H1 (cell line): Measurements from ENCODE around the gene HS3ST1. TPM values are rescaled to one million over a fixed set of nuclear protein-coding genes. Genes with fewer than 3 reads are reported as not detected.

ENCODE experiments used
- CTCF ChIA-PET: fragments of 300-600 bp; sonication (Branson Sonifier 250); formaldehyde crosslinking; loops from one replicate; lab custom pipeline; 2021; ENCODE audit not compliant: partially characterized antibody; lab: Charles Lee
- POLR2A ChIA-PET: fragments of 300-600 bp; sonication (Branson Sonifier 250); formaldehyde crosslinking; loops from one replicate; lab custom pipeline; 2021; ENCODE audit warnings: inconsistent platforms; ENCODE audit not compliant: partially characterized antibody; lab: Charles Lee
- DNase-seq, 2 experiments: peaks; one replicate each; pipeline versions ENCODE4 v3.0.0 to v3.0.0-alpha.2; 2010 to 2022; ENCODE audit warnings: low spot score in 2 of 2, low read depth in 1 of 2, mixed read lengths in 1 of 2
- FAIRE-seq: peaks from 2 replicates; lab custom pipeline; 2011; peaks lifted over from hg19 to GRCh38; lab: Jason Lieb, UNC
- H2AFZ ChIP-seq: 2 replicates; pipeline ENCODE4 v1.8.1; 2012; ENCODE audit warnings: low read length, inconsistent platforms
- H2AK5ac ChIP-seq: 2 replicates; pipeline ENCODE4 v1.6.1; 2013; ENCODE audit warnings: low read depth, low read length
- H2BK120ac ChIP-seq: replicated peaks from 2 replicates; pipeline ENCODE3; 2013; ENCODE audit warnings: low read depth, low read length, inconsistent platforms
- H2BK12ac ChIP-seq: 2 replicates; pipeline ENCODE4 v1.6.1; 2013; ENCODE audit warnings: low read depth, low read length
- H2BK15ac ChIP-seq: 2 replicates; pipeline ENCODE4 v1.6.1; 2013; ENCODE audit warnings: low read length
- H2BK20ac ChIP-seq: 2 replicates; pipeline ENCODE4 v1.6.1; 2013; ENCODE audit warnings: low read length
- H2BK5ac ChIP-seq: 2 replicates; pipeline ENCODE4 v1.6.1; 2013; ENCODE audit warnings: low read depth, low read length
- H3K14ac ChIP-seq: 2 replicates; pipeline ENCODE4 v1.6.1; 2013; ENCODE audit warnings: inconsistent platforms; ENCODE audit not compliant: insufficient read length
- H3K18ac ChIP-seq: 2 replicates; pipeline ENCODE4 v1.6.1; 2013; ENCODE audit warnings: low read length; ENCODE audit errors: extremely low read depth
- H3K23ac ChIP-seq: 2 replicates; pipeline ENCODE4 v1.6.1; 2013; ENCODE audit warnings: inconsistent platforms; ENCODE audit not compliant: insufficient read length
- H3K23me2 ChIP-seq: 2 replicates; pipeline ENCODE4 v1.6.1; 2013; ENCODE audit warnings: low read depth, low read length
- H3K27ac ChIP-seq: 2 replicates; pipeline ENCODE4 v1.6.1; 2011; ENCODE audit warnings: low read depth, low read length, inconsistent platforms
- H3K27me3 ChIP-seq, 4 experiments: replicated peaks in 1 of 4; 1 replicate in 1 of 4; 2 replicates in 3 of 4; pipeline versions ENCODE4 v1.6.1 to v1.8.1; 2011 to 2013; ENCODE audit warnings: low read length in 3 of 4, mild to moderate bottlenecking in 3 of 4, inconsistent platforms in 2 of 4, mixed read lengths in 2 of 4, moderate library complexity in 1 of 4; ENCODE audit not compliant: control insufficient read depth in 3 of 4, insufficient read depth in 3 of 4; ENCODE audit errors: extremely low read depth in 1 of 4
- H3K36me3 ChIP-seq, 4 experiments: 2 replicates each; pipeline versions ENCODE4 v1.6.1 to v1.8.1; 2011 to 2013; ENCODE audit warnings: mild to moderate bottlenecking in 4 of 4, low read length in 3 of 4, moderate library complexity in 2 of 4, control low read depth in 1 of 4, inconsistent platforms in 1 of 4; ENCODE audit not compliant: insufficient read depth in 4 of 4, control insufficient read depth in 2 of 4
- H3K4ac ChIP-seq: replicated peaks from 2 replicates; pipeline ENCODE3; 2013; ENCODE audit warnings: low read length, low read depth, mixed read lengths, inconsistent platforms; ENCODE audit not compliant: insufficient read length
- H3K4me1 ChIP-seq, 4 experiments: replicated peaks in 1 of 4; 1 replicate in 1 of 4; 2 replicates in 3 of 4; pipeline versions ENCODE4 v1.6.1 to v1.8.1; 2011 to 2013; ENCODE audit warnings: low read length in 3 of 4, inconsistent platforms in 2 of 4, mixed read lengths in 1 of 4; ENCODE audit not compliant: insufficient read depth in 4 of 4, control insufficient read depth in 3 of 4
- H3K4me2 ChIP-seq, 2 experiments: 2 replicates each; pipeline versions ENCODE4 v1.6.1 to v1.8.1; 2011 to 2013; ENCODE audit warnings: low read depth in 2 of 2, low read length in 2 of 2, control low read depth in 1 of 2, inconsistent platforms in 1 of 2, mild to moderate bottlenecking in 1 of 2; ENCODE audit not compliant: insufficient read depth in 1 of 2
- H3K4me3 ChIP-seq, 4 experiments: fragments of 200-600, 300-600 bp in 1 of 4; sonication (generic), shearing (Covaris generic), sonication (Bioruptor Twin) in 1 of 4; 2 replicates each; pipeline versions ENCODE4 v1.5.1 to v1.8.1; 2011 to 2016; ENCODE audit warnings: low read length in 4 of 4, low read depth in 3 of 4, control low read depth in 2 of 4, inconsistent platforms in 2 of 4, mild to moderate bottlenecking in 2 of 4, mixed read lengths in 1 of 4, moderate library complexity in 1 of 4; ENCODE audit not compliant: insufficient read depth in 2 of 4; ENCODE audit errors: extremely low read depth in 1 of 4
- H3K56ac ChIP-seq: replicated peaks from 2 replicates; pipeline ENCODE3; 2013; ENCODE audit warnings: low read depth, mild to moderate bottlenecking, mixed read lengths, low read length, inconsistent platforms; ENCODE audit not compliant: insufficient read length
- H3K79me1 ChIP-seq: 2 replicates; pipeline ENCODE4 v1.6.1; 2013; ENCODE audit warnings: low read depth, low read length, control low read depth
- H3K79me2 ChIP-seq, 2 experiments: 2 replicates each; pipeline versions ENCODE4 v1.6.1 to v1.8.1; 2012 to 2013; ENCODE audit warnings: low read length in 2 of 2, mild to moderate bottlenecking in 2 of 2, inconsistent platforms in 1 of 2; ENCODE audit not compliant: insufficient read depth in 2 of 2, control insufficient read depth in 1 of 2
- H3K9ac ChIP-seq, 4 experiments: replicated peaks in 1 of 4; 1 replicate in 1 of 4; 2 replicates in 3 of 4; pipeline versions ENCODE4 v1.6.1 to v1.8.1; 2011 to 2013; ENCODE audit warnings: low read depth in 3 of 4, low read length in 3 of 4, control low read depth in 2 of 4, mild to moderate bottlenecking in 2 of 4, moderate library complexity in 2 of 4, inconsistent platforms in 1 of 4; ENCODE audit errors: extremely low read depth in 1 of 4
- H3K9me3 ChIP-seq, 2 experiments: 2 replicates each; pipeline versions ENCODE4 v1.6.1 to v1.8.1; 2012 to 2013; ENCODE audit warnings: mild to moderate bottlenecking in 2 of 2, moderate library complexity in 2 of 2, control low read depth in 1 of 2, inconsistent platforms in 1 of 2, low read depth in 1 of 2, low read length in 1 of 2, mixed read lengths in 1 of 2; ENCODE audit not compliant: insufficient read depth in 2 of 2
- H4K20me1 ChIP-seq, 2 experiments: replicated peaks in 1 of 2; 2 replicates each; pipeline versions ENCODE3 to v1.8.1; 2011 to 2013; ENCODE audit warnings: inconsistent platforms in 2 of 2, low read length in 2 of 2, mild to moderate bottlenecking in 1 of 2; ENCODE audit not compliant: insufficient read depth in 2 of 2, control insufficient read depth in 1 of 2
- H4K5ac ChIP-seq: 2 replicates; pipeline ENCODE4 v1.6.1; 2013; ENCODE audit warnings: low read length, low read depth, mixed read lengths, inconsistent platforms; ENCODE audit not compliant: insufficient read length
- H4K8ac ChIP-seq: 2 replicates; pipeline ENCODE4 v1.8.0; 2013; ENCODE audit warnings: mild to moderate bottlenecking, moderate library complexity, low read length, inconsistent platforms; ENCODE audit not compliant: insufficient read depth; ENCODE audit errors: extremely low read depth
- H4K91ac ChIP-seq: replicated peaks from 2 replicates; pipeline ENCODE3; 2013; ENCODE audit warnings: low read length, mixed read lengths, inconsistent platforms; ENCODE audit not compliant: insufficient read length
- ATF2 ChIP-seq: IDR thresholded peaks from 2 replicates; pipeline ENCODE4 v1.6.1; 2012; ENCODE audit warnings: low read length, inconsistent platforms
- CBX8 ChIP-seq: fragments of 300-800, 300-1000 bp; sonication (generic); IDR thresholded peaks from 2 replicates; pipeline ENCODE4 v1.7.1; 2016; ENCODE audit warnings: low read depth, low read length, borderline replicate concordance
- CEBPB ChIP-seq: IDR thresholded peaks from 2 replicates; pipeline ENCODE4 v1.6.1; 2012; ENCODE audit warnings: low read depth, low read length
- HDAC6 ChIP-seq: IDR thresholded peaks from one replicate; pipeline ENCODE4 v1.7.1; 2012; ENCODE audit warnings: low read depth, mild to moderate bottlenecking, inconsistent platforms, low read length, moderate library complexity
- KDM4A ChIP-seq: IDR thresholded peaks from one replicate; pipeline ENCODE4 v1.7.1; 2012; ENCODE audit warnings: low read depth, mild to moderate bottlenecking, moderate library complexity, low read length, inconsistent platforms; ENCODE audit not compliant: severe bottlenecking
- MAFK ChIP-seq: IDR thresholded peaks from 2 replicates; pipeline ENCODE4 v1.6.1; 2012; ENCODE audit warnings: low read depth, mild to moderate bottlenecking, improper control_type of control experiment, low read length
- POLR2AphosphoS5 ChIP-seq: IDR thresholded peaks from 2 replicates; pipeline ENCODE4 v1.6.1; 2011; ENCODE audit warnings: low read depth, low read length
- RAD21 ChIP-seq, 2 experiments: IDR thresholded peaks in 1 of 2; conservative IDR thresholded peaks in 1 of 2; 2 replicates each; pipeline ENCODE4 v1.6.1; 2011; ENCODE audit warnings: low read depth in 2 of 2, low read length in 2 of 2, improper control_type of control experiment in 1 of 2, inconsistent platforms in 1 of 2, mild to moderate bottlenecking in 1 of 2, moderate library complexity in 1 of 2
- RBBP5 ChIP-seq: IDR thresholded peaks from 2 replicates; pipeline ENCODE4 v1.7.1; 2012; ENCODE audit warnings: low read depth, mild to moderate bottlenecking, inconsistent platforms, low read length, moderate library complexity, borderline replicate concordance
- SIRT6 ChIP-seq: IDR thresholded peaks from one replicate; pipeline ENCODE4 v1.7.1; 2012; ENCODE audit warnings: low read length, inconsistent platforms
- SP2 ChIP-seq: IDR thresholded peaks from 2 replicates; pipeline ENCODE4 v1.6.1; 2012; ENCODE audit warnings: mild to moderate bottlenecking, low read length, inconsistent platforms
- SRF ChIP-seq: IDR thresholded peaks from 2 replicates; pipeline ENCODE4 v1.6.1; 2011; ENCODE audit warnings: mild to moderate bottlenecking, low read depth, low read length, moderate library complexity
- TCF12 ChIP-seq: IDR thresholded peaks from 2 replicates; pipeline ENCODE4 v1.6.1; 2011; ENCODE audit warnings: low read depth, mild to moderate bottlenecking, low read length
- TEAD4 ChIP-seq: IDR thresholded peaks from 2 replicates; pipeline ENCODE4 v1.6.1; 2012; ENCODE audit warnings: low read depth, low read length, inconsistent platforms, mixed read lengths
- WGBS, 2 experiments: shearing (Covaris generic) in 1 of 2; methylation state at CpG; one replicate each; pipeline versions ENCODE4 v1.1.6 to v1.1.7; 2013 to 2015; ENCODE audit warnings: low lambda C conversion rate in 2 of 2, mixed read lengths in 2 of 2, inconsistent platforms in 1 of 2, low coverage in 1 of 2, missing lambda C conversion rate in 1 of 2; ENCODE audit not compliant: insufficient replicate concordance in 2 of 2, insufficient coverage in 1 of 2, insufficient read length in 1 of 2; ENCODE audit errors: extremely low coverage in 1 of 2, missing lambda C conversion rate in 1 of 2; 5-methylcytosine and 5-hydroxymethylcytosine counted together
- polyA plus RNA-seq, 7 experiments: library from polyadenylated mRNA; depleted of rRNA in 3 of 7; stranded (reverse) in 5 of 7; unstranded in 2 of 7; fragments of >200 nt in 5 of 7; fragments of 200-250 nt in 2 of 7; gene quantifications; 1 replicate in 5 of 7; 2 replicates in 1 of 7; 4 replicates in 1 of 7; pipeline versions ENCODE4 v1.2.1 to v1.2.3, GENCODE V29; 2011 to 2013; ENCODE audit warnings: missing spikeins in 2 of 7, mixed read lengths in 2 of 7
- total RNA-seq: library from RNA; stranded (reverse); fragmentation: NEBNext Ultra II Directional; extraction: Animal tissue kit (Norgen Biotek cat#: 25700); gene quantifications from 2 replicates; pipeline ENCODE4 v1.2.1, GENCODE V29; 2021

HS3ST1 gene
- total and polyA plus RNA-seq, 2 of the 8 experiments (the other 6 are each of a cell fraction or from before 2014, with no cell fraction given): 0.50 to 1.5 TPM

GRCh38 chr4:11467931-11468330, 39.2 kb upstream of the HS3ST1 start:
- POLR2A ChIA-PET: no interaction called here
- H3K14ac ChIP-seq: no peak overlapping the region
- no peak overlapping the region for H4K91ac ChIP-seq
- H2AFZ ChIP-seq: no peak overlapping the region
- H3K18ac ChIP-seq: no peak overlapping the region
- no peak overlapping the region for H2BK12ac ChIP-seq
- no peak overlapping the region for H3K9ac ChIP-seq
- FAIRE-seq (no peak), DNase-seq (no peak)
- H3K4me1 ChIP-seq: peaks cover 0 to 5% (median 2%) of the 10 kb centered on the region in 4 experiments; a peak in 4 of 7 replicates
- no peak overlapping the region for H3K4ac ChIP-seq
- no peaks in the 10 kb centered on the region for H3K27me3 ChIP-seq
- no peaks in the 10 kb centered on the region for H3K79me2 ChIP-seq
- no peaks in the 10 kb centered on the region for H3K9me3 ChIP-seq
- H2BK15ac ChIP-seq: no peak overlapping the region
- H3K56ac ChIP-seq: no peak overlapping the region
- no peak overlapping the region for H4K5ac ChIP-seq
- H3K23me2 ChIP-seq: no peaks in the 10 kb centered on the region
- H3K36me3 ChIP-seq: no peaks in the 10 kb centered on the region
- no peak overlapping the region for H2BK120ac ChIP-seq
- H4K8ac ChIP-seq: no peak overlapping the region
- no peak overlapping the region for H3K27ac ChIP-seq
- H4K20me1 ChIP-seq: no peaks in the 10 kb centered on the region
- H2BK5ac ChIP-seq: no peak overlapping the region
- H3K4me3 ChIP-seq: no peak overlapping the region
- no peak overlapping the region for H3K23ac ChIP-seq
- H2BK20ac ChIP-seq: no peak overlapping the region
- CTCF ChIA-PET: no interaction called here
- H3K4me2 ChIP-seq: no peak overlapping the region
- H2AK5ac ChIP-seq: no peak overlapping the region
- H3K79me1 ChIP-seq: no peaks in the 10 kb centered on the region
- WGBS, 2 experiments: 50% methylated on average over 2 of the region's 2 CpGs; no CpG with 5 or more reads in 1 of the 2 experiments
- no peak for TF ChIP-seq CBX8
- no peak for TF ChIP-seq CEBPB
- TF ChIP-seq MAFK: no peak
- TF ChIP-seq TEAD4: no peak
- TF ChIP-seq ATF2: no peak
- TF ChIP-seq SIRT6: no peak
- no peak for TF ChIP-seq RBBP5
- TF ChIP-seq HDAC6: no peak
- no peak for TF ChIP-seq RAD21 (IDR thresholded peaks at IDR 0.05 in 1 of 2, conservative IDR thresholded peaks at IDR 0.05 in 1 of 2; ENCODE audit: low read depth in 2 of 2, low read length in 2 of 2)
- TF ChIP-seq KDM4A: no peak
- no peak for TF ChIP-seq POLR2AphosphoS5
- no peak for TF ChIP-seq TCF12
- no peak for TF ChIP-seq SRF
- TF ChIP-seq SP2: no peak
